ENCODE results near the gene SUGP2. TPM values are rescaled to one million over a fixed set of nuclear protein-coding genes. Genes with fewer than 3 reads are reported as not detected.
A peak's percentile ranks its signal among the peaks of the same experiment; 100 is the strongest.
"Not testable (repeated sequence)": the region's sequence is repeated elsewhere in the genome, so short reads cannot be mapped to it uniquely, and the experiment has no call there.

SUGP2 gene
- total RNA-seq, 1 experiment from 2014 or later: 74.1 TPM

DNA sequence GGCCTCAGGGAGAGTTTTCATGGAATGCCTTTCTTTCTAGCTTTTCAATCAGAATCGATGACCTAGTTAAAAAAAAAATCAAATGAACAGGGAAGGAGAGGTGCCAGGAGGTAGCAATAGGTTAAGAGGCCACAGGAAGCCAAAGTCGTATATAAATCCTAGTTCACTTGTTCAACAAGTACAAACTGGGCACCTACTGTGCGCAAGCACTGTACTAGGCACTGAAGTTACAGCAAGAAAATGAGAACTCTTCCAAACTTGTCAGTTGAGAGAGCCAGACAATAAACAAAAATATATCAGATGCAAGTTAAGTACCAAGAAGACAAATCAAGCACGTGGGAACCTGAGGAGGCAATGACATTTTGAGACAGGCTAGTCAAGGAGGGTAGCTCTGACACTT is 6.1 kb downstream of the SUGP2 start:
- BruUV-seq (replicated peaks): no TSS peak
- no peaks in the 10 kb centered on the region for H3K27me3 ChIP-seq (replicated peaks; ENCODE audit: control insufficient read depth, insufficient read depth, low read length)
- Mint-ChIP-seq H3K4me3 (ENCODE audit: unreplicated experiment) (no peak overlapping the region), H3K4me1 (ENCODE audit: low read depth, unreplicated experiment) (no peaks in the 10 kb centered on the region), H3K36me3 (ENCODE audit: insufficient read depth, unreplicated experiment) (peaks cover 58% of the 10 kb centered on the region), H3K27me3 (ENCODE audit: insufficient read depth, unreplicated experiment) (no peaks in the 10 kb centered on the region), H3K9me3 (ENCODE audit: unreplicated experiment) (no peaks in the 10 kb centered on the region), H3K27ac (ENCODE audit: unreplicated experiment) (no peak overlapping the region)
- CTCF ChIA-PET: interaction anchor here (1.0 kb wide), 1 partner anchor 31 kb away, joined by 3 read pairs; no protein-coding TSS in a partner anchor
- H3K4me3 ChIP-seq (ENCODE audit: low read depth, low read length): no peak overlapping the region
- POLR2A ChIA-PET: no interaction called here
- H3K9me3 ChIP-seq: no peaks in the 10 kb centered on the region
- DNase-seq: no peak
- peaks cover 2% of the 10 kb centered on the region for H3K36me3 ChIP-seq (ENCODE audit: control insufficient read depth, insufficient read depth, low read length)
- intact Hi-C loops (cut with micrococcal nuclease; ENCODE audit: unreplicated experiment): no loop called here
- no peaks in the 10 kb centered on the region for H3K4me1 ChIP-seq
- TF ChIP-seq CTCF (IDR thresholded peaks at IDR 0.05; ENCODE audit: insufficient read depth in 1 of 2, low read depth in 1 of 2, low read length in 1 of 2, severe bottlenecking in 1 of 2, unreplicated experiment in 1 of 2): no peak

- Mint-ChIP-seq H3K27ac (ENCODE audit: unreplicated experiment) (no peak overlapping the region), H3K27me3 (ENCODE audit: insufficient read depth, unreplicated experiment) (no peaks in the 10 kb centered on the region), H3K4me3 (ENCODE audit: unreplicated experiment) (no peak overlapping the region), H3K4me1 (ENCODE audit: low read depth, unreplicated experiment) (no peaks in the 10 kb centered on the region), H3K36me3 (ENCODE audit: insufficient read depth, unreplicated experiment) (peaks cover 59% of the 10 kb centered on the region), H3K9me3 (ENCODE audit: unreplicated experiment) (no peaks in the 10 kb centered on the region)
- BruUV-seq (replicated peaks): no TSS peak
- Histone ChIP-seq H3K4me3 (ENCODE audit: low read depth, low read length) (no peak overlapping the region), H3K9me3 (no peaks in the 10 kb centered on the region), H3K27me3 (replicated peaks; ENCODE audit: control insufficient read depth, insufficient read depth, low read length) (no peaks in the 10 kb centered on the region), H3K4me1 (no peaks in the 10 kb centered on the region), H3K36me3 (ENCODE audit: control insufficient read depth, insufficient read depth, low read length) (peaks cover 2% of the 10 kb centered on the region)
- peak in 1 of 2 experiments; percentile 21 for TF ChIP-seq CTCF (IDR thresholded peaks at IDR 0.05; ENCODE audit: insufficient read depth in 1 of 2, low read depth in 1 of 2, low read length in 1 of 2, severe bottlenecking in 1 of 2, unreplicated experiment in 1 of 2)
- CTCF ChIA-PET: interaction anchor here (1.0 kb wide), 1 partner anchor 31 kb away, joined by 3 read pairs; no protein-coding TSS in a partner anchor
- peak in 1 of 2 experiments; percentile 24 for DNase-seq
- POLR2A ChIA-PET: no interaction called here
- intact Hi-C loops (cut with micrococcal nuclease; ENCODE audit: unreplicated experiment): no loop called here
These were observed 6.9 kb downstream of the SUGP2 start for GRCh38 chr19:19026299-19026971.

- Mint-ChIP-seq H3K4me1 (ENCODE audit: low read depth, unreplicated experiment) (no peaks in the 10 kb centered on the region), H3K27me3 (ENCODE audit: insufficient read depth, unreplicated experiment) (no peaks in the 10 kb centered on the region), H3K4me3 (ENCODE audit: unreplicated experiment) (no peak overlapping the region), H3K9me3 (ENCODE audit: unreplicated experiment) (no peaks in the 10 kb centered on the region), H3K36me3 (ENCODE audit: insufficient read depth, unreplicated experiment) (peaks cover 60% of the 10 kb centered on the region), H3K27ac (ENCODE audit: unreplicated experiment) (no peak overlapping the region)
- DNase-seq: no peak
- intact Hi-C loops (cut with micrococcal nuclease; ENCODE audit: unreplicated experiment): no loop called here
- BruUV-seq (replicated peaks): no TSS peak
- Histone ChIP-seq H3K9me3 (no peaks in the 10 kb centered on the region), H3K27me3 (replicated peaks; ENCODE audit: control insufficient read depth, insufficient read depth, low read length) (no peaks in the 10 kb centered on the region), H3K36me3 (ENCODE audit: control insufficient read depth, insufficient read depth, low read length) (peaks cover 2% of the 10 kb centered on the region), H3K4me1 (no peaks in the 10 kb centered on the region), H3K4me3 (ENCODE audit: low read depth, low read length) (no peak overlapping the region)
- ChIA-PET CTCF (no interaction called here), POLR2A (no interaction called here)
- TF ChIP-seq CTCF (IDR thresholded peaks at IDR 0.05; ENCODE audit: insufficient read depth in 1 of 2, low read depth in 1 of 2, low read length in 1 of 2, severe bottlenecking in 1 of 2, unreplicated experiment in 1 of 2): no peak
These were observed 7.5 kb downstream of the SUGP2 start for GRCh38 chr19:19025861-19026260.

- BruUV-seq (replicated peaks): not testable (repeated sequence)
- H3K36me3 Mint-ChIP-seq (ENCODE audit: insufficient read depth, unreplicated experiment): peaks cover 60% of the 10 kb centered on the region
These were observed 9.9 kb downstream of the SUGP2 start for GRCh38 chr19:19023376-19023775.

More at GRCh38 chr19:19023376-19023775, 9.9 kb downstream of the SUGP2 start:
- H3K9me3 Mint-ChIP-seq (ENCODE audit: unreplicated experiment); H3K27me3 Mint-ChIP-seq (ENCODE audit: insufficient read depth, unreplicated experiment); H3K4me1 Mint-ChIP-seq (ENCODE audit: low read depth, unreplicated experiment); H3K27ac Mint-ChIP-seq (ENCODE audit: unreplicated experiment); H3K4me3 ChIP-seq (ENCODE audit: low read depth, low read length); DNase-seq; H3K4me1 ChIP-seq; H3K4me3 Mint-ChIP-seq (ENCODE audit: unreplicated experiment); H3K27me3 ChIP-seq (replicated peaks; ENCODE audit: control insufficient read depth, insufficient read depth, low read length); H3K36me3 ChIP-seq (ENCODE audit: control insufficient read depth, insufficient read depth, low read length); intact Hi-C loops (cut with micrococcal nuclease; ENCODE audit: unreplicated experiment); H3K9me3 ChIP-seq; POLR2A ChIA-PET; CTCF ChIA-PET: not testable (repeated sequence)
